ENCODE results near the gene WDR11.

WDR11 gene

DNA sequence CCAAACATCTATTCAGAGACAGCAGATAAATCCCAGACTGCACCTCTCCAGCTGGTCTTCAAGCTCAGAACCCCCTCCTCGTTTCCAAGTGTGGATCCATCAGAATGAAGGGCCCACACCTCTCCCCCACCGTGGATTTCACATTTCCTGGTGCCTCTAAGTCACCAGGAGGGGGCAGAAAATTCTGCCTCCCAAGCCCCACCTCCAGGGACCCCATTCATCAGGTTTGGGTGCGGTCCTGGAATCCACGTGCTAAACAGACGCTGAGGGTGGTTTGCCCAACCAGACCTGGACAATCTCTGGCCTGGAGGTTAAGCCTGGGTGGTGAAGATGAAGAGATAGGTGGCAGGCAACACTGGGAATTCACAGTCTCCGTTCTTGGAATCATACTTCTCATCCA, 92.4 kb downstream of the WDR11 start:
- DNase-seq = no peak

DNA sequence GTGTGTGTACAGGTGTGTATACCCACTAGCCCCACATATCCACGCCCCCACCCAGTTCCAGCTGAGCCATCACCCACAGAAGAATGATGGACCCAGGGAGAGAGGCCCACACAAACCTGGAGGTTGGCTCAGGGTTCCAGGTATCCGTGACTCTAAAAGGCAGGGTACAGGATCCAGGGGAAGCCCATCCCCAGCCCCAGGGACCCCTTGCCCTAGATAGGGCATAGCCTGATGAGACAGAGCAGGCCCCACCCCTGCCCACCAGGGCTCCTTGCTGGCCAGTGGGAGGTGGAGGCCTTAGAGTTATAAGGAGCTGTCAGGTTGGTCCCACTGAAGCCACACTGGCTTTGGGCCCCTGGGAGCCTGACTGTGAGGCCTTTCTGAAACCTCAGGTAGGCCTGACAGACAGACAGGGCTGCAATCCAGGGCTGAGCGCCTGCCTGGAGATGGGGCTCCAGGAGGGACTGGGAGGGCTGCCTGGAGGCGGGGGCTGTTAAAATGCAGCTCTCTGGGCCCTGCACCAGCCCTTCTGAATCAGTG, 93.5 kb downstream of the WDR11 start:
- no peak for DNase-seq

DNA sequence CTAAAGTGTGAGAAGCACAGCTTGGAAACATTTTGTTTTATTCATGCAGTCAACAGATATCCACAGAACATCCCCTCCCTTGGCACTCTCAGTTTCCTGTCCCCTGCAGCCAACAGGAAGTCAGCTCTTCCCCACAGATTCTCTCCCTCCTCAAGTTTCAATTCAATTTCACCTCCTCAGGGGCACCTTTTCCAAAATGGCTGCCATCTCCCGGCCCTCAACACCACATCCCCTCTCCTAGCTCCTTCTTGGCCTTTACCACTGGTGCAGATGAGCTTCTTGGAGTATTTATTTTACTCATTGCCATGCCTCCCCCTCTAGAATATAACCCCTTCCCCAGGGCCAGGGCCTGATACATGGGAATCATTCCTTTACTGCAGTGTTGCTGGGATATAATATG, 94.0 kb downstream of the WDR11 start:
- DNase-seq = no peak

DNA sequence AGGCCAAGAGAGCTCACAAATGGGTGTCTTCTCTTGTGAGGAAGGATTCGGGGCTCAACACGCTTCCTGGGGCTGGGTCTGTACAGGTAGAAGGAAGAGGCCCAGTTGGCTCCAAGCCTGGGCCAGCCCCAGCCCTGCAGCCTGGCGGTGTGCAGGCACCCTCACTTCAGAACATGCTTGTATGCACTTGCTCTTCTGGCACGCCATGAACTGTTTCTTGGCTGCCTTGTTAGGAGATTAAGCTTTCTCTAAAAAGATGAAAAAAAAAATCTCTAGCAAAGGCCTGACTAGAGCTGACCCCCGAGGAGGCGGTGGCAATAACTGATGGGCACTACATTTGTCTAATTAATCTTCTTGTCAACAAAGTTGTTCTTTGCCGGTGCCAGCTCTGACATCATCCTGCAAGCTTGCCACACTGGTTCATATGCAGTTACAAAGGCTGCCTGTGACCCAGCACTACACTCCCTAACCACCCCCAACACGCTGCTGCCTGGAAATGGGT, 94.7 kb downstream of the WDR11 start:
- peak in 54 of 56 donors; percentile 15 to 94 (median 82) for DNase-seq

DNA sequence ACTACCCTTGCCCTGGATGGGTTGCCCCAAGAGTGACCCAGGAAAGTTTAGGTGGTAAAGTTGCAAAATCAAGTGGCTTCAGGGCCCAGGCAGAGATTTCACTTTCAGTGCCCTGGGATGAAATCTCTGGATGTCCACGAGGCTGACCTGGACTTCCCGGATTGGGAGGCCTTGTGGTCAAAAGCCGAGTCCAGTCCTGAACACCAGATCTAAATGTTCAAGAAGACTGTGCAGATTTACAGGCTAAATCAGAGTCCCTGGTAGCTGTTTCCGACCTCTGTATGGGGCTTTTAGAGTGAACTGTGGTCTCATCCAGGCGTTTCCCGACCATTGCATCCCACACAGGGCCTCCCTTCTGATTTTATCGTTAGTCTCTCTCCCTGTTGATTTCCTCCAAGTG, 95.3 kb downstream of the WDR11 start:
- peak in 7 of 56 donors; percentile 49 to 71 (median 54) for DNase-seq

DNA sequence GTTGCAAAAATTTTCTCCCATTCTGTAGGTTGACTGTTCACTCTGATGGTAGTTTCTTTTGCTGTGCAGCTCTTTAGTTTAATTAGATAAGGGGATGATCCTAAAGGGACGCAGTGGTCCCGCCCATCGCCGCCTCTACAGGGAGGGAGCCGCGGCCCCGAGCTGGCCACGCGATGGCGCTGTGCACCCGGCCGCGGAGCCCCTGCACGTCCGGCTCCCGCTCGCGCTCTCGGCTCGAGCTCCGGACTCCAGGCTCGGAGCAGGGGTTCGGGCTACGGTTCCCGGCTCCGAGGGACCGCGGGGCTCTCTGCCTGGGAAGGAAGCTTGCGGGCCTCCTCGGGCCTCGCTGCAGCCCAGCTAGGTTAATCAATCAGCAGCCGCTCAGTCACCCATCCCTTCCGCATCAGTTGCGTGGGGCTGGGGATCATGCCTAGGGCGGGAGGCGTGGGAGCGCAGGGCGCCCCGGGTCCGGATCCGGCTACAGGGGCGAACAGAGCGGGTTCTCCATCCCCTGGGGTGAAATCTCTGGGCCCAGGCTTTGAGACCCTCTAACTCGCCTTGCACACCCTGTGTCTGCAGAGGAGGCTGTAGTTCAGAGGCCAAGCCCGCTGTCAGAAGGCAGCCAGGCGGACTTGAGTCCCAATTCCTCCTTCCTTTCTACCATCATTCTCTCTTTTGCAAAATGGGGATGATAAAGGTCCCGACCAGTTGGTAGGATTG, 97.9 kb downstream of the WDR11 start:
- peak in 50 of 56 donors; percentile 18 to 84 (median 56) for DNase-seq

DNA sequence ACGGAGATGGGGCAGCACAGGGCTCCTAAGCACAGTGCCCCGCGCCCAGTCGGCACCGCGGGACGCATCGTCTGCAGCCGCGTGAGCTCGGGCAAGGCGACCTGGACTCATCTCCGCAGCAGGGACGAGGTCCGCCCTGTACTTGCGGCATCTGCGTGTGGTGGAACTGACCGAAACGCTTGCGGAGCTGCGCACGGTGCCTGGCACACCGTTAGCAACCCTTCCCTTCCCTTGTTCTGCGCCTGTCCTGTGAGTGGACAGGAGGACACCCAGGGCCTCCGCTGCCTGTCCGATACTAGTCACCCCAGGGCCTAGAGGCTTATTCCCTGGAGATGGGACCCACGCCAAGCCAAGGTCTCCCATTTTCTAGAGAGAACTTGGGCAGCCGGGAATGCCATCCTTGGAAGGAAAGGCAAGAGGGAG, 98.5 kb downstream of the WDR11 start:
- peak in 1 of 56 donors; percentile 22 for DNase-seq

DNA sequence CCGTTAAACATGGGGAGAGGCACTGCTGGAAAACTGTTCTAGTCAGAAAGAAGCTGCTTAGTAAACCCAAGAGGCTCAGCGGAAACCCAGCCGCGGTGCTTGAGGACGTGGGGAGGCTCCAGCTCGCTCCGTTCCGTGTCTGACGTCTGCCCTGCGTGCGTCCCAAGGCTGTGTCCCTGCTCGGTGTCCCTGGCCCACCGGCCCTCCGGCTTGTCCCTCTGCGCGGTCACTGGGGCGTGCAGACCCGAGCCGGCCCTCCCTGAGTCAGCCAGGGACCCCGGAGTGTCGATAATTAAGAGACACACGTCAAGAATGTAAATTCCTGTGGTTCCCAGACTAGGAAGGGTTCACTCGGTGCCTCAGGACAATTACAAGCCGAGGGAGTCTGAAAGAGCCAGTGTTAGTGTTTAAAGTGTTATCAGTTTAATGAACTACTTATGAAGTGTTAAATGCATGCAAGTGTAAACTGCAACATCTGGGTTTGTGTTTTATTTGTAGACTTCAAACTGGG, 98.9 kb downstream of the WDR11 start:
- peak in 1 of 56 donors; percentile 23 for DNase-seq

DNA sequence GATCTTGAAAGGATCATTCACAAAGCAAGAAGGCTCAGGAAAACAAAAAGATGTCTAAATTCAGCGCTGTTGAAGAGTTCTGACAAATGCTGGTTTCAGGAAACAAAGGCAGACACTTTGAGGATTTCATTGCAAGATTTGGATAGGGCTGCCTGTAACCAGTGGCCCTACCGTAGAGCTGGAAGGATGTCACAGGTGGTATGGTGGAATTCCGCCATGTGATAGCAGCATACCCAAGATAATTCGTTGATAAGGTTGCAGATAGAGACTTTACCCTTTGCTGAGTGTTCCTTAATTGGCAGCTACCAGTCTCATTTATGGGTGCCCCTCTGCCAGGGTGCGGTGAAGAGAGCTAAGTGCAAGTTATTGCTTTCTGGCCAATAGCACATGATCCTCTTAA, 100.1 kb downstream of the WDR11 start:
- DNase-seq = no peak

DNA sequence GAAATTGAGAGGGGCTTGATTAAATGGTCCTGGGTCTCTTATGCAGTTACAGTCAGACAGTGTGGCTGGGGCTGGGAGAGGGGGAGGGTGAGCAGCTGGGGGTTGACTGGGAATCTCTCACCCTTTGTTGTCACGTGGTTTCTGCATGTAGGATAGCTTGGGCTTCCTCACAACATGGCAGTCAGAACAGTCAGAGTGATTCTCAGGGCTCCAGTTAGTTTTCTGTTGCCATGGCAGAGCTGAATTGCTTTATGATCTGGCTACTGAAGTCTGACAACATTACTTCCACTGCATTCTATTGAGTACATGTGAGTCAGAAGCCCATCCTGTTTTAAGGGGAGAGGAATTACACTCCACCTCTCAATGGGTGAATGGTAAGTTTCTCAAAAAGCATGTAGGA, 102.7 kb downstream of the WDR11 start:
- DNase-seq = no peak
